GM12874 (cell line): ENCODE results near the gene TMX1.

ENCODE experiments used
- CTCF ChIP-seq: IDR thresholded peaks from 2 replicates; pipeline ENCODE4 v1.5.1; 2011; ENCODE audit warnings: low read depth, mild to moderate bottlenecking, control low read depth, low read length, moderate library complexity; ENCODE audit not compliant: insufficient read depth

TMX1 gene

GRCh38 chr14:51225751-51226150 lies 14.3 kb upstream of the TMX1 start:
- no peak for TF ChIP-seq CTCF

GRCh38 chr14:51228391-51228790 lies 11.7 kb upstream of the TMX1 start:
- no peak for TF ChIP-seq CTCF

- no peak for TF ChIP-seq CTCF
Observed at GRCh38 chr14:51228890-51229289, 11.2 kb upstream of the TMX1 start.

DNA sequence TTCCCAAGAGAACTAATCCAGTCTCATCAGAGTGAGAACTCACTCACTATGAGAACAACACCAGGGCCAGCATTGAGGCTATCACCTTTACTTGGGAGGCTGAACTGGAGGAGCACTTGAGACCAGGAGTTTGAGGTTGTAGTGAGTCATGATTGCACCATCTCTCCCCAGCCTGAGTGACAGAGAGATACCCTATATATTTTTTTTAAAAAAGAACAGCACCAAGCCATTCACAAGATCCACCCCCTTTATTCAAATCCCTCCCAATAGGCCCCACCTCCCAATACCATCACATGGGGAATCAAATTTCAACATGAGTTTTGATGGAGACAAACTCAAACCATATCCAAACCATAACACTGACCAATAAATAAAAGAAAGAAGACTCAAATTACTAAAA lies 3.7 kb upstream of the TMX1 start:
- no peak for TF ChIP-seq CTCF

DNA sequence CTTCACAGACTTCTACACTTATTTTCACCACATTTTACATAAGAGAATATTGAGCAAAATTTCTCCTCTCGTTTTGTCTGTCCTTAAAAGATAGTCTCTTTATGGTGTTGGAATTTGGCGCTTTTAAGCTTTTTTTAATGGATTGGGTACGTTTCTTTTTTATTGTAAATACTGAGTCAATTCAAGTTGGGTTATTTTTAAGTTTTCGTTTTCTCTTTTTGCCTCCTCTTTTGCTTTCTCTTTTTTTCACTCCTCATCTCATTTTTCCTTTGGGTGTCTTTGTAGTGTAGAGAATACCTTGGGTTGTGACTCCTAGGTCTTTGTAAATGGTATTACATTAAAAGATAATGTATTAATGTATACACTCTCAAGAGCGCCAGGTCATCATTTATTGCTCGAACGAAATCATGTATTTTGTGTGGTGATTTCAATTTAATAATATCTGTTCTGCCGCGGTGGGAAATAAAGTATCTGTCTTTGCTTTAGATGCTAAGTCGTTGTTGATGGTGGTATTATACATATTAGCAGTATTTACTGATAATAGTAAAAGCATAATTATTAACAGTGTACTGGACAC lies 845 bp downstream of the TMX1 start:
- TF ChIP-seq CTCF = no peak

- 0 out of 2 replicates have a peak, but pooled peaks have one; percentile 10 for TF ChIP-seq CTCF
Observed at GRCh38 chr14:51242545-51243490, 2.8 kb downstream of the TMX1 start.

DNA sequence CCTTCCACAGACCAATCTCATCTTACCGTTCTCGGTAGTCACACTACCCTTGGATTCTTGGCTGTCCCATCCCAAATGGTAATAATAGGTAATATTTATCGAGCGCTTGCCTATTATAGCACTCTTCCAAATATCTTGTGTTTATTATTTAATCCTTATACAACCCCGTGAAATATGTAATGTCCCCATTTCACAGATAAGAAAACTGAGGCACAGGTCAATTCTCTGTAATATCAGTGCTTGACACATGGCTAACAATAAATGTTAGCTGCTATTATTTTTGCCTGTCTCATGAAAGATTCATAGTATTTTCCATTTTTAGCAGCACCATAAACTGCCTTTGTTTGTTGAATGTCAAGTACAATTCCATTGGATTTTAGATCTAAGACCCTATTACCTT lies 4.5 kb downstream of the TMX1 start:
- TF ChIP-seq CTCF = no peak
